ENCODE results near the gene RPUSD1. TPM values are rescaled to one million over a fixed set of nuclear protein-coding genes. Genes with fewer than 3 reads are reported as not detected.
"Not testable (repeated sequence)": the region's sequence is repeated elsewhere in the genome, so short reads cannot be mapped to it uniquely, and the experiment has no call there.

RPUSD1 gene
- total RNA-seq, 1 donor from 2014 or later: 36.8 TPM

GRCh38 chr16:760545-761343, 27.4 kb downstream of the RPUSD1 start, which contains the start of gene MSLN:
TSS of gene MSLN (plus strand) at chr16:760734. CDS start at chr16:762681, 1,947 bp downstream.
- TF ChIP-seq CTCF (conservative IDR thresholded peaks at IDR 0.05): no peak
- Mint-ChIP-seq H3K27me3 (ENCODE audit: low read depth) (peaks cover 3% of the 10 kb centered on the region), H3K4me1 (no peaks in the 10 kb centered on the region), H3K4me3 (no peak within 1 kb of the TSS), H3K36me3 (ENCODE audit: low read depth) (no peaks in the 10 kb centered on the region), H3K27ac (ENCODE audit: unreplicated experiment) (no peak within 1 kb of the TSS), H3K9me3 (peaks cover 3% of the 10 kb centered on the region)
- DNase-seq (ENCODE audit: low read depth, low spot score): no peak

- H3K36me3 Mint-ChIP-seq (ENCODE audit: low read depth): no peaks in the 10 kb centered on the region
- peaks cover 3% of the 10 kb centered on the region for H3K27me3 Mint-ChIP-seq (ENCODE audit: low read depth)
- no peak for TF ChIP-seq CTCF (conservative IDR thresholded peaks at IDR 0.05)
- no peak for DNase-seq (ENCODE audit: low read depth, low spot score)
- H3K4me3 Mint-ChIP-seq: no peak overlapping the region
- H3K4me1 Mint-ChIP-seq: no peaks in the 10 kb centered on the region
- H3K9me3 Mint-ChIP-seq: peaks cover 3% of the 10 kb centered on the region
- no peak overlapping the region for H3K27ac Mint-ChIP-seq (ENCODE audit: unreplicated experiment)
Observed at GRCh38 chr16:760065-760464, 28.1 kb downstream of the RPUSD1 start.

GRCh38 chr16:759110-759910, 28.9 kb downstream of the RPUSD1 start:
- no peak for DNase-seq (ENCODE audit: low read depth, low spot score)
- Mint-ChIP-seq H3K36me3 (ENCODE audit: low read depth) (no peaks in the 10 kb centered on the region), H3K27ac (ENCODE audit: unreplicated experiment) (no peak overlapping the region), H3K9me3 (peaks cover 3% of the 10 kb centered on the region), H3K4me1 (no peaks in the 10 kb centered on the region), H3K27me3 (ENCODE audit: low read depth) (peaks cover 3% of the 10 kb centered on the region), H3K4me3 (no peak overlapping the region)
- TF ChIP-seq CTCF (conservative IDR thresholded peaks at IDR 0.05): no peak

- H3K9me3 Mint-ChIP-seq: peaks cover 3% of the 10 kb centered on the region
- DNase-seq (ENCODE audit: low read depth, low spot score): no peak
- no peak for TF ChIP-seq CTCF (conservative IDR thresholded peaks at IDR 0.05)
- no peak overlapping the region for H3K4me3 Mint-ChIP-seq
- no peak overlapping the region for H3K27ac Mint-ChIP-seq (ENCODE audit: unreplicated experiment)
- H3K36me3 Mint-ChIP-seq (ENCODE audit: low read depth): no peaks in the 10 kb centered on the region
- peaks cover 8% of the 10 kb centered on the region for H3K27me3 Mint-ChIP-seq (ENCODE audit: low read depth)
- peaks cover 14% of the 10 kb centered on the region for H3K4me1 Mint-ChIP-seq
Observed at GRCh38 chr16:756428-756827, 31.8 kb downstream of the RPUSD1 start.

- Mint-ChIP-seq H3K4me1 (peaks cover 18% of the 10 kb centered on the region), H3K27ac (ENCODE audit: unreplicated experiment) (no peak overlapping the region)
Observed at GRCh38 chr16:754656-755055, 33.5 kb downstream of the RPUSD1 start.

GRCh38 chr16:754121-754607, 34.0 kb downstream of the RPUSD1 start:
- DNase-seq (ENCODE audit: low read depth, low spot score); H3K27me3 Mint-ChIP-seq (ENCODE audit: low read depth); H3K27ac Mint-ChIP-seq (ENCODE audit: unreplicated experiment); H3K9me3 Mint-ChIP-seq; H3K36me3 Mint-ChIP-seq (ENCODE audit: low read depth): not testable (repeated sequence)
- H3K4me1 Mint-ChIP-seq: peaks cover 18% of the 10 kb centered on the region
- H3K4me3 Mint-ChIP-seq: peak overlapping the region; percentile 47

More at GRCh38 chr16:754656-755055, 33.5 kb downstream of the RPUSD1 start:
- H3K4me3 Mint-ChIP-seq: no peak overlapping the region
- no peaks in the 10 kb centered on the region for H3K36me3 Mint-ChIP-seq (ENCODE audit: low read depth)
- H3K9me3 Mint-ChIP-seq: peaks cover 3% of the 10 kb centered on the region
- TF ChIP-seq CTCF (conservative IDR thresholded peaks at IDR 0.05): no peak
- peaks cover 8% of the 10 kb centered on the region for H3K27me3 Mint-ChIP-seq (ENCODE audit: low read depth)
- DNase-seq (ENCODE audit: low read depth, low spot score): no peak
